H9 (cell line): ENCODE measurements around the gene INSR. TPM values are rescaled to one million over a fixed set of nuclear protein-coding genes. Genes with fewer than 3 reads are reported as not detected.
A peak's percentile ranks its signal among the peaks of the same experiment; 100 is the strongest.

Experiments
- DNase-seq: peaks from one replicate; pipeline ENCODE4 v3.0.0-alpha.2; 2017
- H2AFZ ChIP-seq: one replicate; pipeline ENCODE4 v1.6.1; 2013; ENCODE audit warnings: mild to moderate bottlenecking, low read length, control low read depth, moderate library complexity
- H2AK5ac ChIP-seq: 2 replicates; pipeline ENCODE4 v1.6.1; 2013; ENCODE audit warnings: low read length, control low read depth, mixed read lengths; ENCODE audit not compliant: insufficient read length
- H2BK120ac ChIP-seq: one replicate; pipeline ENCODE4 v1.6.1; 2013; ENCODE audit warnings: low read depth, mild to moderate bottlenecking, low read length, control low read depth, inconsistent platforms; ENCODE audit not compliant: poor library complexity, severe bottlenecking
- H2BK12ac ChIP-seq: 2 replicates; pipeline ENCODE4 v1.6.1; 2013; ENCODE audit warnings: low read length, control low read depth, mixed read lengths, low read depth; ENCODE audit not compliant: insufficient read length
- H2BK15ac ChIP-seq: 2 replicates; pipeline ENCODE4 v1.6.1; 2013; ENCODE audit warnings: low read depth, low read length, control low read depth
- H2BK20ac ChIP-seq: one replicate; pipeline ENCODE4 v1.6.1; 2013; ENCODE audit warnings: low read depth, mild to moderate bottlenecking, low read length, control low read depth, inconsistent platforms; ENCODE audit not compliant: poor library complexity, severe bottlenecking
- H2BK5ac ChIP-seq: 2 replicates; pipeline ENCODE4 v1.6.1; 2013; ENCODE audit warnings: low read length, control low read depth, mixed read lengths; ENCODE audit not compliant: insufficient read length
- H3K14ac ChIP-seq: 2 replicates; pipeline ENCODE4 v1.6.1; 2013; ENCODE audit warnings: low read length, control low read depth; ENCODE audit not compliant: insufficient read depth
- H3K18ac ChIP-seq: 2 replicates; pipeline ENCODE4 v1.6.1; 2013; ENCODE audit warnings: low read depth, mild to moderate bottlenecking, mixed read lengths, low read length, control low read depth; ENCODE audit not compliant: insufficient read length
- H3K23ac ChIP-seq: 2 replicates; pipeline ENCODE4 v1.6.1; 2013; ENCODE audit warnings: low read length, control low read depth, mixed read lengths, low read depth; ENCODE audit not compliant: insufficient read length
- H3K23me2 ChIP-seq: 2 replicates; pipeline ENCODE4 v1.6.1; 2013; ENCODE audit warnings: low read depth, mild to moderate bottlenecking, mixed read lengths, low read length, control low read depth; ENCODE audit not compliant: insufficient read length, poor library complexity, severe bottlenecking
- H3K27ac ChIP-seq: 2 replicates; pipeline ENCODE4 v1.5.1; 2013; ENCODE audit warnings: low read length, control low read depth, mixed read lengths, low read depth; ENCODE audit not compliant: insufficient read length
- H3K27me3 ChIP-seq: 2 replicates; pipeline ENCODE4 v1.6.1; 2013; ENCODE audit warnings: low read length, control low read depth, inconsistent platforms; ENCODE audit not compliant: insufficient read depth
- H3K4ac ChIP-seq: 2 replicates; pipeline ENCODE4 v1.6.1; 2013; ENCODE audit warnings: low read depth, mild to moderate bottlenecking, control low read depth, inconsistent platforms, low read length, moderate library complexity
- H3K4me1 ChIP-seq: 2 replicates; pipeline ENCODE4 v1.6.1; 2013; ENCODE audit warnings: low read length, control low read depth, inconsistent platforms; ENCODE audit not compliant: insufficient read depth
- H3K4me2 ChIP-seq: 2 replicates; pipeline ENCODE4 v1.6.1; 2013; ENCODE audit warnings: low read length, control low read depth, mixed read lengths; ENCODE audit not compliant: insufficient read length, insufficient read depth
- H3K56ac ChIP-seq: 2 replicates; pipeline ENCODE4 v1.6.1; 2013; ENCODE audit warnings: low read depth, mild to moderate bottlenecking, mixed read lengths, low read length, control low read depth; ENCODE audit not compliant: insufficient read length
- H3K79me1 ChIP-seq: 2 replicates; pipeline ENCODE4 v1.6.1; 2013; ENCODE audit warnings: low read depth, mild to moderate bottlenecking, moderate library complexity, low read length, control low read depth, inconsistent platforms; ENCODE audit not compliant: insufficient read depth, poor library complexity, severe bottlenecking
- H3K79me2 ChIP-seq: 2 replicates; pipeline ENCODE4 v1.6.1; 2013; ENCODE audit warnings: low read length, control low read depth, inconsistent platforms; ENCODE audit not compliant: insufficient read depth
- H3K9ac ChIP-seq: 2 replicates; pipeline ENCODE4 v1.6.1; 2013; ENCODE audit warnings: low read length, control low read depth, mixed read lengths; ENCODE audit not compliant: insufficient read length; ENCODE audit errors: extremely low read depth
- H3K9me3 ChIP-seq: one replicate; pipeline ENCODE4 v1.6.1; 2013; ENCODE audit warnings: low read depth, low read length, inconsistent platforms; ENCODE audit not compliant: control insufficient read depth
- H3T11ph ChIP-seq: one replicate; pipeline ENCODE4 v1.6.1; 2013; ENCODE audit warnings: mild to moderate bottlenecking, low read length, control low read depth, inconsistent platforms
- H4K20me1 ChIP-seq: one replicate; pipeline ENCODE4 v1.6.1; 2013; ENCODE audit not compliant: control insufficient read depth, insufficient read length, insufficient read depth
- H4K5ac ChIP-seq: 2 replicates; pipeline ENCODE4 v1.6.1; 2013; ENCODE audit warnings: low read depth, mild to moderate bottlenecking, mixed read lengths, low read length, control low read depth; ENCODE audit not compliant: insufficient read length
- H4K8ac ChIP-seq: replicated peaks from 2 replicates; pipeline ENCODE4 v1.6.1; 2013; ENCODE audit warnings: low read length, control low read depth, mixed read lengths, low read depth; ENCODE audit not compliant: insufficient read length
- H4K91ac ChIP-seq: 2 replicates; pipeline ENCODE4 v1.6.1; 2013; ENCODE audit warnings: low read depth, mild to moderate bottlenecking, moderate library complexity, mixed read lengths, low read length, control low read depth; ENCODE audit not compliant: insufficient read length
- H3K27ac Mint-ChIP-seq, 3 experiments: 2 replicates in 2 of 3; 3 replicates in 1 of 3; pipeline ENCODE4 v1.8.0; 2020 to 2021; ENCODE audit warnings: mixed read lengths in 3 of 3, mild to moderate bottlenecking in 1 of 3, moderate library complexity in 1 of 3
- H3K27me3 Mint-ChIP-seq: 2 replicates; pipeline ENCODE4 v1.8.0; 2021; ENCODE audit warnings: low read depth, mild to moderate bottlenecking, moderate library complexity, mixed read lengths
- H3K36me3 Mint-ChIP-seq, 3 experiments: 2 replicates in 2 of 3; 3 replicates in 1 of 3; pipeline ENCODE4 v1.8.0; 2020 to 2021; ENCODE audit warnings: low read depth in 3 of 3, mixed read lengths in 3 of 3; ENCODE audit not compliant: insufficient read depth in 1 of 3
- H3K4me1 Mint-ChIP-seq, 2 experiments: 2 replicates each; pipeline ENCODE4 v1.8.0; 2020; ENCODE audit warnings: mixed read lengths in 2 of 2
- H3K4me3 Mint-ChIP-seq, 2 experiments: 2 replicates in 1 of 2; 3 replicates in 1 of 2; pipeline ENCODE4 v1.8.0; 2020 to 2021; ENCODE audit warnings: mild to moderate bottlenecking in 2 of 2, mixed read lengths in 2 of 2, moderate library complexity in 1 of 2
- H3K9me3 Mint-ChIP-seq, 2 experiments: 2 replicates in 1 of 2; 3 replicates in 1 of 2; pipeline ENCODE4 v1.8.0; 2020; ENCODE audit warnings: mild to moderate bottlenecking in 2 of 2, mixed read lengths in 2 of 2, moderate library complexity in 1 of 2
- CTCF ChIP-seq: fragments of 200-600 bp; sonication (generic); conservative IDR thresholded peaks from 3 replicates; pipeline ENCODE4 v1.8.0; 2021; ENCODE audit warnings: antibody characterized with exemption, mild to moderate bottlenecking
- WGBS: extraction: QIAGEN DNeasy Blood & Tissue Kit; methylation state at CpG from one replicate; pipeline ENCODE4 v1.1.7; 2013; ENCODE audit warnings: missing lambda C conversion rate, low lambda C conversion rate, mixed read lengths; ENCODE audit not compliant: insufficient read length; ENCODE audit errors: extremely low coverage; 5-methylcytosine and 5-hydroxymethylcytosine counted together
- total RNA-seq: library from RNA; stranded (reverse); gene quantifications from 2 replicates; pipeline ENCODE4 v1.2.1, GENCODE V29; 2021

Gene INSR
- total RNA-seq, 1 experiment from 2014 or later, result 39.8 TPM

- no peak overlapping the region for H3T11ph ChIP-seq
- no peak overlapping the region for H2BK15ac ChIP-seq
- H3K79me2 ChIP-seq, result no peaks in the 10 kb centered on the region
- TF ChIP-seq CTCF, result no peak
- H2AK5ac ChIP-seq, result no peak overlapping the region
- Mint-ChIP-seq H3K27me3 (peaks cover 6% of the 10 kb centered on the region), H3K4me3 (peak overlapping the region; percentile 84 to 86), H3K9me3 (peaks cover 42 to 45% of the 10 kb centered on the region in 2 experiments), H3K4me1 (peaks cover 10 to 11% of the 10 kb centered on the region in 2 experiments), H3K27ac (peak overlapping the region in 2 of 3 experiments; percentile 98 to 99; a peak in 3 of 7 replicates), H3K36me3 (peaks cover 32 to 34% (median 34%) of the 10 kb centered on the region in 3 experiments)
- no peak for DNase-seq
- WGBS, result no CpG with 5 or more reads among the region's 3 CpGs
- H3K56ac ChIP-seq, result no peak overlapping the region
- no peak overlapping the region for H2BK20ac ChIP-seq
- H4K5ac ChIP-seq, result no peak overlapping the region
- H2BK12ac ChIP-seq, result no peak overlapping the region
- peak overlapping the region; percentile 54 for H3K4me2 ChIP-seq
- no peak overlapping the region for H3K4ac ChIP-seq
- H2BK5ac ChIP-seq, result no peak overlapping the region
- H3K23ac ChIP-seq, result no peak overlapping the region
- no peak overlapping the region for H4K91ac ChIP-seq
- H3K79me1 ChIP-seq, result no peaks in the 10 kb centered on the region
- H2AFZ ChIP-seq, result no peak overlapping the region
- no peak overlapping the region for H3K14ac ChIP-seq
- H3K27ac ChIP-seq, result no peak overlapping the region
- H3K4me1 ChIP-seq, result no peaks in the 10 kb centered on the region
- no peaks in the 10 kb centered on the region for H3K23me2 ChIP-seq
- no peak overlapping the region for H4K8ac ChIP-seq
- H3K18ac ChIP-seq, result no peak overlapping the region
- no peaks in the 10 kb centered on the region for H4K20me1 ChIP-seq
- no peak overlapping the region for H3K9ac ChIP-seq
- no peaks in the 10 kb centered on the region for H3K27me3 ChIP-seq
- H2BK120ac ChIP-seq, result no peak overlapping the region
- H3K9me3 ChIP-seq, result peaks cover 5% of the 10 kb centered on the region
Measured at GRCh38 chr19:7098096-7098495, 196.1 kb downstream of the INSR start.
